HG02571 (cell line): ENCODE results near the gene HTRA1.

Experiments used
- ATAC-seq: cut with Tn5 transposase; IDR thresholded peaks from one replicate; pipeline ENCODE4 v1.9.1; 2021; ENCODE audit warnings: mild to moderate bottlenecking, moderate library complexity; ENCODE audit not compliant: unreplicated experiment

HTRA1 gene

DNA sequence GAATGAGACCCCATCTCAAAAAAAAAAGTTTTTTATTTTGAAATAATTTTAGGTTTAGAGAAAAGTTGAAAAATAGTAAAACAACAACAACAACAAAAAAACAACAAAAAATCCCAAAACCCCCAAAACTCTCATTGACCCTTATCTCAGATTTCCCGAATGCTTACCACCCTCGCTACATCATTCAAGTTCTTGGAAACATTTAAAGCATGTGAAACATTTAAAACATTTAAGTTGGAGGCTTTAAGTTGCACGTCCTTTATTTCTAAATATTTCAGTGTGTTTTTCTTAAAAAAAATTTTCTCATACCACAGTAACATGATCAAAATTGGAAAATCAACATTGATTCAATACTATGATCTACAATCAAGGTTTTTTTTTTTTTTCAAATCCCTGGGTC lies 7.3 kb upstream of the HTRA1 start:
- no peak for ATAC-seq

DNA sequence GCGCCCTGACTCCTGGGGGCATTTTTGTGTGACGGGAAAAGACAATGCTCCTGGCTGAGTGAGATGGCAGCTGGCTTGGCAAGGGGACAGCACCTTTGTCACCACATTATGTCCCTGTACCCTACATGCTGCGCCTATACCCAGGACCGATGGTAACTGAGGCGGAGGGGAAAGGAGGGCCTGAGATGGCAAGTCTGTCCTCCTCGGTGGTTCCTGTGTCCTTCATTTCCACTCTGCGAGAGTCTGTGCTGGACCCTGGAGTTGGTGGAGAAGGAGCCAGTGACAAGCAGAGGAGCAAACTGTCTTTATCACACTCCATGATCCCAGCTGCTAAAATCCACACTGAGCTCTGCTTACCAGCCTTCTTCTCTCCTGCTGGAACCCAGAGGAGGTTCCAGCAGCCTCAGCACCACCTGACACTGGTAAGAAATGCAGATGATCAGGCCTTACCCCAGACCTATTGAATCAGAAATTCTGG lies 6.7 kb upstream of the HTRA1 start, which contains the start of gene ARMS2:
Gene ARMS2, plus strand, starts transcription at position 51 of the 478 bp plus-strand sequence. Its CDS starts 75 bp downstream, at position 126.
- no peak for ATAC-seq

DNA sequence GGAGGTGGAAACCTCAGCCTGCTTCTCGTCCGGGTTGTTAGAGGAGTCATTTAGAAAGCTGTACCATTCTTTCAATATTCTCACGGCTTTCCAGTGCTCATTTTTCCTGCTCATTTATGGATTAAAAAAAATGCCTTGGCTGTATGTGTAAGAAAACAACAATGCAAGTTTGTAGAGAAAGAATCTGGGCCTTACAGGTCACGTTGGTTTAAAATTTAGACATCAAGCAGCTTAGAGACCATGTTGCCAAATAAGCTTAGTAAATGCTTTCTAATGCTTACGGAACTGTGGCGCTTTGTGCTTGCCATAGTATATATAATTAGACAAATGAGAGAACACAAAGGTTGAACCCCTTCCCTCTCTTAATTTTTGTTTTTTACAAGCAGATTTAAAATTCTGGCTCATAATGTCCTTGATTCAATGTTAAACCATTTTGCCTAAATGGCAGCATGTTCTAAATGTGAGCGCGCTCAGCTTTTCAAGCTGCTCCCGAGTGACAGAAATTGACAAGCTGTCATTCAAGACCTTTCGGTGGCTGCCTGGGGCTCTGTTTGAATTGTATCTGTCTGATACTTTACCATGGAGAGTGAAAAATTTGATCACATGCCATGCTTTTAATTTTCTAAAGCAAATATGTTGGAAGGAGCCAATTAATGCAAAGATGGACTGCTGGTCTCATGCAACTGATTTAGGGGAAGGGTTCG lies 5.8 kb upstream of the HTRA1 start:
- ATAC-seq, result no peak

DNA sequence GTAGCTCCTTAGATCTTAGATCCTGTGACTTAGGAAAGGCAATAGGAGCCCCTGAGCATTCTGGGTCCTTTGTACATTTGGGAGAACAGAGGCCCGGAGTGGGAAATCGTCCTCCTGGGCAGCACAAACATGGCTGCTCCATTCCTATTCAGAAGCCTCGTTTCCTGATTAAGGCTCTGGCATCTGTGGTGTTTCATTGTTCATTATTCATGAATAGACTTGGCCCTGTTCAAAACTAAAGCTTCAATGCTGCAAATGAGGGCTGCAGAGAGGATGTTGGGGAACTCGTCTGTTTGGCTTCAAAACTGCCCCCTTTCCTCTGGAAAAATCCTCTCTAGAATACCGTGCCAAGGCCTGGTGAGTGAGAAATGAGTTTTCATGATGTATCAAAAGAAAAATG lies 3.4 kb upstream of the HTRA1 start:
- ATAC-seq, result no peak

DNA sequence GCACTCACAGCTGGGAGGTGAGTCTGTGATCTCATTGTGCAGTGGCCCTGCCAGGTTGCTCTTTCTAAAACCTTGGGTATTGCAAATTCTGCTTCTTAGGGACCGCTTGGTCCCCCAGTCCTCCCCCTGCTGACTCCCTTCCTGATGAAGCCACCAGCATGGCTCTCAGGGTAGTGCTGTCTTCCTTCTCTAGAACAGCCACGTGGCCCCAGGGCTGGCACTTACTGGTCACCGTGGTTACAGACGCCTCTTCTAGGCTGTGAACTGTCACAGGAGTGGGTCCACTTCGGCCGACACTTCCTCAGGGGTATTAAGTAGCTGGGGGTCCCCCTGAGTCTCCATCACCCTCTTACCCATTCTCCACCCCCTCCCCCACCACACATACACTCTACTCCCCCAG lies 2.7 kb upstream of the HTRA1 start:
- ATAC-seq, result no peak

DNA sequence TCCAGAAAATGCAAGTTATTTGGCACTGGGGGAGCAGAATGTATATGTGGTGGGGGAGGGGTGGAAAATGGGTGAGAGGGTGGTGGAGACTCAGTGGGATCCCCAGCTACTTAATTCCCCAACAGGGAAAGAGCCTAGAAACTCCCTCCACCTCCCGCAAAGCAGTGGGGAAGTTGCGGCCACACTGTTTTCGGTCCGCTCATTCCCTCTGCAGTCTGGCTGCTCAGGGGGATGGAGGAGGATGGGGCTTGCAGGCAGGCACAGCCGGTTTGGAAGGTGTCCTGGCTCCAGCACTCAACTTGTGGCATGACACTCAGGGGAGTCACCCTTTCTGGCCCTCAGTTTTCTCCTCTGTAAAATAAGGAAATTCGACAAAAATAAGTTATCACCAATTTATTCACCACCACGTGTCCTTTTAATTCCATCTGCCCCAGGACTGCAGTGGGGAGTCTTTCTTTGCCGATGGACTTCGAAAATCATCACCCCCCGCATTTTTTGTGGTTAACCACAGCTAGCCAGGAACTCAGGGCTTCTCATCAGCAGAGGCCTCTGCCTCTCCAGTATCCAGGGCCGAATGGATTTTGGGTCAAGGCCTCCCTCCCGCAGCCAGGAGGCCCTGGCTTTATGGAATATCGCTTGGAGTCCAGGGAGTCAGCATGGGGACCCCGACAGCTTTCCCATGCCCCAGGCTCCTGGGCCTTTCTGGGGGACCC lies 1.6 kb upstream of the HTRA1 start:
- ATAC-seq, result no peak

DNA sequence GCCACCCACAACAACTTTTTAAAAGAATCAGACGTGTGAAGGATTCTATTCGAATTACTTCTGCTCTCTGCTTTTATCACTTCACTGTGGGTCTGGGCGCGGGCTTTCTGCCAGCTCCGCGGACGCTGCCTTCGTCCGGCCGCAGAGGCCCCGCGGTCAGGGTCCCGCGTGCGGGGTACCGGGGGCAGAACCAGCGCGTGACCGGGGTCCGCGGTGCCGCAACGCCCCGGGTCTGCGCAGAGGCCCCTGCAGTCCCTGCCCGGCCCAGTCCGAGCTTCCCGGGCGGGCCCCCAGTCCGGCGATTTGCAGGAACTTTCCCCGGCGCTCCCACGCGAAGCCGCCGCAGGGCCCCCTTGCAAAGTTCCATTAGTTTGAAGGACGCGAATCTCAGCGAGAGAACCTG lies 461 bp upstream of the HTRA1 start:
- no peak for ATAC-seq

DNA sequence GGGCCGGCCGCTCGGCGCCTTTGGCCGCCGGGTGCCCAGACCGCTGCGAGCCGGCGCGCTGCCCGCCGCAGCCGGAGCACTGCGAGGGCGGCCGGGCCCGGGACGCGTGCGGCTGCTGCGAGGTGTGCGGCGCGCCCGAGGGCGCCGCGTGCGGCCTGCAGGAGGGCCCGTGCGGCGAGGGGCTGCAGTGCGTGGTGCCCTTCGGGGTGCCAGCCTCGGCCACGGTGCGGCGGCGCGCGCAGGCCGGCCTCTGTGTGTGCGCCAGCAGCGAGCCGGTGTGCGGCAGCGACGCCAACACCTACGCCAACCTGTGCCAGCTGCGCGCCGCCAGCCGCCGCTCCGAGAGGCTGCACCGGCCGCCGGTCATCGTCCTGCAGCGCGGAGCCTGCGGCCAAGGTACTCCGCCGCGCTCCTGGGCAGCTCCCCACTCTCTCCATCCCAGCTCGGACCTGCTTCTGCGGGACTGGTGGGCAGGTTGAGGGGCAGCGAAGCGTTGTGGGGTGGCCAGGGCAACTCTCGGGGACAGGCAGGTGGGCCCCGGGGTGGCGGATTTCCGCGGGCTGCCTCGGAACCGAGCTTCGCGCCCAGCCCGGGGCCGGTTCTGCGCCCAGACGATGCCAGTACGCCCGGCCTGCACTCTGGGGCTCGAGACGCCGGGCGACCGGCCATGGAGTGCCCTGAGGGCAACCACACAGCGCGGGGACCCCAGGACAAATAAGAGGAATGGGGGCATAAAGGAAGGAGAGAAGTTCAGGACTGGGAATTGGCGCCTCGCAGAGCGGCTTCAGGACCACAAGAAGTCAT lies 578 bp downstream of the HTRA1 start:
- ATAC-seq, result no peak

DNA sequence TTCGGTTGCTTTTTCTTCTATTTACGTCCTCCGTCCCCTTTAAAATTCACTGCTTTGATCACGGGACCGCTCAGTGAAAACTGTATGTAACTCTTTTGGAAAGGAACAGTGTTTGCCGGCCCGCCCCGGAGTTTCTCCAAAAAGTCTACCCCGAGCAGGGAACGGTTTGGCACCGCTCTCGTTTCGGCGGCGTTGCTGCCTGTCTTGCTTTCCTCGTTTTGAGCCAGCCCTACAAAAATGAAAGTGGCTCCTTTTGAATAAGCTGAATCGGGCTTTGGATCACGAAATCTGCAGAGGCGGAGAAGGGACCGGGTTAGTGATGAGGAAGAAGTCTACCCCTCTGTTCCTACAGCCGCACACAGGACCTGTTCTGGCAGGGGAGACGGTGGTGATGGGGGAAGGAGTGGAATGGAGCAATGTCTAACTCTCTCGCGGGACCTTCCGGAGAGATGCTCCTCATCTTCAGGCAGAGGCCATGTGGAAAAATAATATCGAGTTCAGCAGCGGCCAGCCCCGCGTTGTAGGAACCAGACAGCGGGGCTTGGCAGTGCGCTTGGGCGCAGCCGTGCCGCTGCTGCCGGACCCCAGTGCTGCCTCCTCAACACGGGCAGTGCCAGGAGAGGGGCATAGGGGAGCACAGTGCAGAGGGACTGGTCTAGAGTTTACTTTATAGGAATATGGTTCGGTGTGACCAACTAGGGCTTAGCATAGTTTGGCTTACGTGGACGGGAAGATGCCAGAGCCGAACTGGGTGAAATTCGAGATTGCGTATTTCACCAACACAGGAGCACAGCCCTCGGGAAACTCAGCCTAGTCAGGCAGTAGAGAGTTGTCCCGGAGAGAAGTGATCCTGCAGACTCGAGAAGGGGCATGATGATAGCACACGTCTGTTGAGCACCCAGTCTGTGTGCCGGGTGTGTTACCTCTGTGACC lies 1.4 kb downstream of the HTRA1 start:
- ATAC-seq, result no peak

DNA sequence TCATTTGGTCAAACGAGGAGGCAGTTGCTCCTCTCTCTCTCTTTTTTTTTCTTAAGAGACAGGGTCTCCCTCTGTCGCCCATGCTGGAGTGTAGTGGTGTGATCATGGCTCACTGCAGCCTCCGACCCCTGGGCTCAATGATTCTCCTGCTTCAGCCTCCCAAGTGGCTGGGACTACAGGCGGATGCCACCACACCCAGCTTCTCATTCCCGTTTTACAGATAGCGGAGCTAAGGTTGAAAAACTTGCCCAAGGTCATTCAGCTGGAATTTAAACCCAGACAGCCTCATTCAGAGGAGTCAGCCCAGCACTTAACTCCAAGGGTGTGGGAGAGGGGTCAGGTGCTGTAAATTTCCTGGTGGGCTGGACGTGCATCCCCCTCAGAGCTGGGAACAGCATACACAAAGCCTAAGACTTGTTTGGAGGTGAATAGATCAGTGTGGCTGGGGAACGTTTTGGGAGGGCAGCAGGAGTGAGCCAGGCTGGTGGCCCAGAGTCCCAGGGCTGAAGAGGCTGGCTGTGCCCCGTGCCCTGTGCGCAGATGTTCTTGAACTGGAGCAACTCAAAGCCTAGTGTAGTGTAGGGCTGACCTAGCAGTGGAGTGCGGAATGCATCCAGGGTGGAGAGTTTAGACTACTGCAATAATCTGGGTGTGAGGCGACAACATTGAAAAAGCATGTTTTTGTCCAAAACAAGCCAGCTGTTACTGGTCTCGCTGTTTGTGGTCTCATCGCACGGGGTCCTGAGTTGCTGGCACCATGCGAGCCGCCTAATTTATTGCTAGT lies 2.3 kb downstream of the HTRA1 start:
- no peak for ATAC-seq

DNA sequence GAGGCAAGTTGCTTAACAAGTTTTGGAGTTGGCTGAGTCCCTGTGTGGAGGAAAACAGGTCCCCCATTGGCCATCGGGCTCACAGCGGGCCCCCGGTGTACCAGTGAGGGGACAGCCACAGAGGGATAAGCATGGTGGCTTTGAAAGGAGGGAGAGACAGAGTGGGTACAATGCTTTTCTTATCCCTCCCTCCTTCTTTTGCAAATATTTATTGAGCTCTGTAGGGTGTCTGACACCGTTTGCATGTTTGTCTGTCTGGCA lies 2.8 kb downstream of the HTRA1 start:
- no peak for ATAC-seq

DNA sequence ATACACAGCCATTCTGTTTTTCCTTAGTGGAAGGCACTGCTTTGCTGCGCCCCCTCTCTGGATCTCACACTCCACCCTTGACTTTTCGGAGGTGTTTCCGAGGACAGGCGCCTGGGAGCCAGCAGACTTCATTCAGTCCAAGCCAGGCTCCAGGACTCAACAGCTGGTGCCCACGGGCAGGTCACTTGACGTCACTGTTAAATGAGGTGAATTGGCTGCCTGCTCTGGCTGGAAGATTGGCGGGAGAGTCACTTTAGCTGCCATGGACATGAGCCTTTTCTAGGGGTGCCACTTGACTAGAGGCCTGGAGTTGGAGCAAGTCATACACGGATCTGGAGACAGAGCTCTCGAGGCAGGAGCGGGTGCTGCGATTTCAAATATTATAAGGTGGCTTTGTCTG lies 3.2 kb downstream of the HTRA1 start:
- ATAC-seq, result no peak

DNA sequence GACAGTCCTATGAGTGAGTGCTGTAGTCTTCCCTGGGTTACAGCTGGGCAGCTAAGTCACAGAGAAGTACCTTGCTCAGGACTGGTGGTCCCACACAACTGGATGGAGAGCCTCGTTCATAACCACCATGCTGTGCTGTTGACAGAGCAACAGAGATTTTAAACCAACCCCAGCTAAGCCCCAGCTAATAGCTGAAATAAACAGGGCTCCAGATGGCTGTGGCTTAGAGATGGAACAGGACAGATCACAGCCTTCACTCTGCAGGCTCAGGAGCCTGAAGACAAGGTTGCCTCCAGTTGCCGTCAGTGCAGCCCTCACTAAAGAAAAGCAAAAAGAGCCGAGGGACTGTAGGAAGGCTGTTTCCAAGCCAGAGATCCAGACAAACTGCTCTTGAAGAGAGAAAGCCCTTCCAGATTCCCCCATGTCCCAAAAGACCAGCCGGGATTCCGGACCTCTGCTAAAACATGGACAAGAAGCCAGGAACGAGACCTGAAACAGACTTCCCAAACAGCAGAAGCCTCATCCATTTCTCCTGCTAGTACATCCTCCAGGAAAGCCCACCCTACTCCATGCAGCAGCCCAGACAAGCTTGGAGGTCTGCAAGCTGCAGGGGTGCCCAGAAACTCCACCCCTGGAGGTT lies 4.2 kb downstream of the HTRA1 start:
- ATAC-seq, result no peak

DNA sequence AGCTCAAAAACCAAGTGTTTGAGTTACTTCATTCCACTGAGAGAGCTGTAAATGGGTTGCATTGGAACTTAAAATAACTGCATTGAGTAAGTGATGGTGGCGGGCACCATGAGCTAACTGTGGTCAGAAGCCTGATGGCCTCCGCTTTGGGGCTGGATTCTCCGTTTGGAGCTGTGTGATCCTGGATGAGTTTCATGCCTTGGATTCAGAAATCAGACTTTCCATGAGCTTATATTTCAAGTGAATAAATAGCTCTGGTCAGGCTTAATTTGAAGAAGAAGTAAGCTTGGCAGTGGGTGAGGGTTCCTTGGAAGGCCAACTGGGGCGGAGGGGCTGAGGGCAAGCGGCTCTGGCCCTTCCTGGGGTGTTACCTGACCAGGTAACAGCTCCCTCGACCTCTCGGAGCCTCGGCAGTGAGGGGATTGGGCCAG lies 5.6 kb downstream of the HTRA1 start:
- no peak for ATAC-seq

DNA sequence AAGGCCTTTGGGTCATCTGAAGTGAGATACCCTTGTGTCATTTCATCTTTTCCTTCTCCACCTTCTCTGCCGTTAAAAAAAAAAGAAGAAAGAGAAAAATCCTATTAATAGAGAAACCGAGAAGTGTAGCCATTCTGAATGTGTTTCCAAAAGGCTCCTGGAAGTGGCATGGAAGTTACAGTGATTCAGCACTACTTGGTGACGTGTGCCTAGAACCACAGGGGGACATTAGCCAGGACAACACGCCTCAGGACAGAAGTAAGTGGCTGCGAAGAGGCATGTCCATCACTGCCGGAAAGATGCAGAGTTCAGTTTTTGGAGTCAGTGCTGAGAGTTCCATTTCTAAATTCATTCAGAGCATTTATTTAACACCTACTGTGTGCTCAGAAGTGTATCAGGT lies 6.3 kb downstream of the HTRA1 start:
- no peak for ATAC-seq

DNA sequence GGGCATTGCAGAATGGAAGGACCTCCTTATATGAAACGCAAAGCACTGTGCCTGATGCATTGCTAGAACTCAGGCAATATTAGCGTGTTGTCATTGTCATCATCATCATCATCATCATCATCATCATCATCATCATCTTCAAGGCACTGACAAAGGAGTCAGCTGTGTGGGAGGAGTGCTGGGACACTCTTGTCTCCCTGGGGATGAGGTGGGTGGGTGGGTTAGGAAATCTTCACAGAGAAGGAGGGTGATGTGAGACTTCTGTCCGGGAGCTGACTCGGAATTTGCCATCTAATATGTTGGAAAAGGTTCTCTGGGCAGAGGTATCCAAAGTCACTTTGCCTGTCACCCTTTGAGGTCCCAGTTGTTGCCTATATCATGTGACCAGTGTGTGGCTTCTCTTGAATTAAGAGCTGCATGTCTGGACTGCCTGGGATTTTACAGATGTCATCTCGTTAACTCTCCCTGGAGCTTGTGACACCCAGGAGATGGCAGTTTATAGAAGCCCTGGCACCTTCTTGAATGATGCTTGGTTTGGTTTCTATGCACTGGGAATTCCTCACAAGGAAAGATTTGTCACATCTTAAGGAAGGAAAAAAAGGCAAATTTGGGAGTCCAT lies 7.1 kb downstream of the HTRA1 start:
- no peak for ATAC-seq

DNA sequence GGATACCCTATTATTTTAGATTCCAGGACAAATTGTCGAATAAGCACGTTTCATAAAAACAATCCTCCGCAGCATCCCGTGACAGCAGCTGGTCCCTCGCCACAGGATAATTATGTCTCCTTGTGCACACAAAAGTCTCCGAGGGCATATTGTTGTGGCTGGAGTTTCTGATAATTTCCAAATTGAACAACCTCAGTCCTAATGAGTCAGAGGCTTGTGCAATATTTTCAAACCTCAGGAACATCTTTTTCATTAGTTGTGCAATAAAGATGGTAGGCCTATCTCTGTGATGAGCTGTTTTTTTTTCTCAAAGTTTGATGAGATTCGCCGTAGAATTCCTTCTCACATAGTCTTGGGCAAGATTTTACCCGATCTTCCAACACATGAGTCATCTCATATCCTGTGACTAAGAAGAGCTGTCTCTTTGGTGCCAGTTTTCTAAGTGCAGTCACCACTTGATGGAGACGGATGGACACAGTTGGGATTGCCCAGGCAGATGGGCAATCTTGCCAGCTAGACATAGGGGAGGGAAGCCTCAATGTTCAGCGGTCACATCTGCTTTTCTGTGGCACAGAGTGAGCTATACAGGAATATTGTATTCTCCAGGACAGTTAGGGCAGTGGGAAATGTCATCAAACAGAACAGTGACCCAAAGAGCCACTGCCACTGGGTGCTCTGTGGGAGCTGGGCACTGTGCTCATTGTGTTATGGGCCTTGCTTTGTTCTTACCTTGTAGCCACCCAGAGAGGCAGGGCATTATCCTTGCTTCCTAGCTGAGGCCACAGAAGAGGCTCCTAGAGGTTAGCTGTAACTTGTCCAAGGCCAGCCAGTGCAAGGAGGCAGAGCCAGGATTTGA lies 7.8 kb downstream of the HTRA1 start:
- ATAC-seq, result no peak

DNA sequence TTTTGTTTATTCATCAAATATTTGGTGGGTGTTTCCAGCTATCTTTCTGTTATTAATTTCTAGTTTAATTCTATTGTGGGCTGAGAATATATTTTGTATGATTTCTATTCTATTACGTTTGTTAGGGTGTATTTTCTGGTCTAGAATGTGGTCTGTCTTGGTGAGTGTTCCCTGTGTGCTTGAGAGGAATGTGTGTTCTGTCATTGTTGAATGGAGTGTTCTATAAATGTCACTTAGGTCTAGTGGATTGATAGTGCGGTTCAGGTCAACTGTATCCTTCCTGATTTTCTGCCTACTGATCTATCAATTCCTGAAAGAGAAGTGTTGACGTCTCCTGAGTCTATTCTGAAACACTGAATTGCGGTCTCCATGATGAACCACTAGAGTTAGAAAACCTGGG lies 8.5 kb downstream of the HTRA1 start:
- ATAC-seq, result no peak
